Measurements from ENCODE around the gene FES. TPM values are rescaled to one million over a fixed set of nuclear protein-coding genes. Genes with fewer than 3 reads are reported as not detected.
"Not testable (repeated sequence)": the region's sequence is repeated elsewhere in the genome, so short reads cannot be mapped to it uniquely, and the experiment has no call there.

Gene FES
- total RNA-seq, 6 donors from 2014 or later = 33.4 to 144 (median 68.3) TPM

- ATAC-seq (ENCODE audit: low FRiP score in 2 of 2) = no peak
- peaks cover 22 to 77% (median 68%) of the 10 kb centered on the region in 4 donors for H3K36me3 ChIP-seq
These were observed 9.1 kb downstream of the FES start for GRCh38 chr15:90893175-90894090.

GRCh38 chr15:90895571-90896117, 11.3 kb downstream of the FES start:
- H3K36me3 ChIP-seq = peaks cover 22 to 57% (median 51%) of the 10 kb centered on the region in 4 donors

More at GRCh38 chr15:90893175-90894090, 9.1 kb downstream of the FES start:
- no peaks in the 10 kb centered on the region for H3K27me3 ChIP-seq
- no peak for TF ChIP-seq CTCF (IDR thresholded peaks at IDR 0.05)
- no peak for TF ChIP-seq EP300 (IDR thresholded peaks at IDR 0.05)
- TF ChIP-seq POLR2AphosphoS5 (IDR thresholded peaks at IDR 0.05) = no peak
- TF ChIP-seq POLR2A (IDR thresholded peaks at IDR 0.05) = no peak
- H3K27ac ChIP-seq = no peak overlapping the region
- H3K9me3 ChIP-seq = no peaks in the 10 kb centered on the region
- peaks cover 0 to 9% (median 6%) of the 10 kb centered on the region in 4 donors for H3K4me1 ChIP-seq
- no peak overlapping the region for H3K4me3 ChIP-seq
- DNase-seq = no peak
- WGBS, 2 donors = 82 to 97% methylated on average over 2 to 33 of the region's 33 CpGs

DNA sequence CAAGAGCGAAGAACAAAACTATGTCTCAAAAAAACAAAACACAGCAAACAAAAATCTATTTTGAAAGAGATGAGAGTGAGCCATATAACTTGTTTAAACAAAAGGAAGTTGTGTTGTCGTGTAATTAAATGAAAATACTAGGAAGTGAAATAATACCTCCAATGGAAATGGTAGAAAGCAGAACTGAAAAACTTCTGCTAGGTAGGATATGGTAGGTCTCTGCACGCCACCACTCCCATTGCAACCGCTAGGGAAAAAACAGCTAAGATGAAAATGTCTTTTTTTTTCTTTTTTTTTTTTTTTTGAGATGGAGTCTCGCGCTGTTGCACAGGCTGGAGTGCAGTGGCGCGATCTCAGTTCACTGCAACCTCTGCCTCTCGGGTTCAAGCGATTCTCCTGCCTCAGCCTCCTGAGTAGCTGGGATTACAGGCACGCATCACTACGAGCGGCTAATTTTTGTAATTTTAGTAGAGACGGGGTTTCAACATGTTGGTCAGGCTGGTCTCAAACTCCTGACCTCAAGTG, 12.9 kb downstream of the FES start:
- not testable (repeated sequence) for H3K27me3 ChIP-seq, H3K4me3 ChIP-seq, DNase-seq, H3K9me3 ChIP-seq, H3K27ac ChIP-seq
- H3K36me3 ChIP-seq = peaks cover 16 to 41% (median 35%) of the 10 kb centered on the region in 4 donors
- peak in 1 of 2 donors; percentile 20 for ATAC-seq (ENCODE audit: low FRiP score in 2 of 2)
- H3K4me1 ChIP-seq = peaks cover 5 to 12% (median 8%) of the 10 kb centered on the region in 4 donors
- WGBS, 2 donors = 88 to 89% methylated on average over 14 of the region's 14 CpGs

More at GRCh38 chr15:90895571-90896117, 11.3 kb downstream of the FES start:
- peak overlapping the region in 2 of 4 donors; percentile 14 to 43 for H3K27ac ChIP-seq
- H3K27me3 ChIP-seq = no peaks in the 10 kb centered on the region
- DNase-seq (no peak), ATAC-seq (ENCODE audit: low FRiP score in 2 of 2) (no peak)
- TF ChIP-seq POLR2A (IDR thresholded peaks at IDR 0.05) = no peak
- TF ChIP-seq CTCF (IDR thresholded peaks at IDR 0.05) = peak in 1 of 6 experiments; percentile 10
- peak; percentile 47 to 56 for TF ChIP-seq POLR2AphosphoS5 (IDR thresholded peaks at IDR 0.05)
- TF ChIP-seq EP300 (IDR thresholded peaks at IDR 0.05) = no peak
- H3K4me1 ChIP-seq = peaks cover 0 to 6% (median 3%) of the 10 kb centered on the region in 4 donors
- no peaks in the 10 kb centered on the region for H3K9me3 ChIP-seq
- WGBS, 2 donors = 57 to 63% methylated on average over 8 to 10 of the region's 10 CpGs
- H3K4me3 ChIP-seq = no peak overlapping the region

- Histone ChIP-seq H3K27me3 (no peaks in the 10 kb centered on the region), H3K27ac (peak overlapping the region; percentile 93 to 97 (median 94)), H3K9me3 (no peaks in the 10 kb centered on the region), H3K36me3 (peaks cover 13 to 18% (median 17%) of the 10 kb centered on the region in 4 donors), H3K4me3 (peak overlapping the region in 2 of 4 donors; percentile 86 to 93), H3K4me1 (peaks cover 12 to 23% (median 16%) of the 10 kb centered on the region in 4 donors)
- 56 to 60% methylated on average over 14 of the region's 14 CpGs for WGBS, 2 donors
- TF ChIP-seq EP300 (IDR thresholded peaks at IDR 0.05) (no peak), POLR2AphosphoS5 (IDR thresholded peaks at IDR 0.05) (no peak)
- DNase-seq = no peak
- ATAC-seq (ENCODE audit: low FRiP score in 2 of 2) = no peak
These were observed 17.1 kb downstream of the FES start for GRCh38 chr15:90901175-90902039.

DNA sequence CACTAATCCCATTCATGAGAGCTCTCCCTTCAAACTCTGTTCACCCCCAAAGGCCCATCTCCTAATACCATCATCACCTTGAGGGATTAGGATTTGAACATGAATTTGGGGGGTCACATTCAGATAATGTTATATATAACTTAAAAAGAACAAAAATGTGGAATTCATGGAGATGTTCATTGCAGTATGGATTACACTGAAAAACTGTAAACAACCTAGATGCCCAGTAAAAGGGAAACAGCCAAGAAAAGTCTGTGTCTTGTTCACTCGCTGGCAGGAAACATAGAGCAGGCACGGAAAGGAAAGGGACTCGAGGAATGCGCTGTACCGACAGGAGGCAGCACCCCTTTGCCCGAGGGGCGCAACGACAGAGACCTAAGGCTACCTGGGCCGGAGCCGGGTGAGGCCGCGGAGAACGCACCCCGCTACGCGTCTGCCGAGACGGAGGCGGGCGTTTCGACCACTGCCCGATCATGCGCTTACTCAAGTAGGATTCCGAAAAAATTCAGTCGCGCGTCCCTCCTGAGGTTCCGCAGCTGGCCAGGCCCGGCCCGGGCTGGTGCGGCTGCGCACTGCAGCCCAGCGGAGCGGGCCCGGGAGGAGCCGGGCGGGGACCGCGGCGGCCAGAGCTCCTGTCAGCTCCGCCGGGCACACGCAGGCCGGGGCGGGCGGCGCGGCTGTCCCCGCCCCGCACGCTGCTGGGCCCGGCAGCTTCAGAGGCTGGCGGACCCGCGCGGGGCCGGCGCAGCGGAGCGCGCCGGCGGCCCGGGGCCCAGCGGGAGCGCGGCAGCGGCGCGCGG, 17.9 kb downstream of the FES start:
- ATAC-seq (ENCODE audit: low FRiP score in 2 of 2) (peak; percentile 92 to 96), DNase-seq (peak; percentile 90 to 95)
- peaks cover 12 to 23% (median 16%) of the 10 kb centered on the region in 4 donors for H3K4me1 ChIP-seq
- peak; percentile 56 to 92 (median 82) for TF ChIP-seq CTCF (IDR thresholded peaks at IDR 0.05)
- peak in 3 of 4 donors; percentile 41 to 76 (median 56) for TF ChIP-seq POLR2A (IDR thresholded peaks at IDR 0.05)
- peak; percentile 51 to 53 for TF ChIP-seq POLR2AphosphoS5 (IDR thresholded peaks at IDR 0.05)
- no peak for TF ChIP-seq EP300 (IDR thresholded peaks at IDR 0.05)
- peaks cover 20 to 26% (median 25%) of the 10 kb centered on the region in 4 donors for H3K36me3 ChIP-seq
- H3K4me3 ChIP-seq = peak overlapping the region; percentile 44 to 93 (median 86)
- no peaks in the 10 kb centered on the region for H3K9me3 ChIP-seq
- no peaks in the 10 kb centered on the region for H3K27me3 ChIP-seq
- peak overlapping the region; percentile 93 to 97 (median 94) for H3K27ac ChIP-seq
- WGBS, 2 donors = 0 to 1% methylated on average over 8 to 41 of the region's 71 CpGs
